T-helper 17 cell (primary cell): ENCODE results near the gene C3AR1. TPM values are rescaled to one million over a fixed set of nuclear protein-coding genes. Genes with fewer than 3 reads are reported as not detected.
"Not testable (repeated sequence)": the region's sequence is repeated elsewhere in the genome, so short reads cannot be mapped to it uniquely, and the experiment has no call there.

Experiments used
- ATAC-seq: fragments of 150-1000 bp; cut with Tn5 transposase; 2 replicates; pipeline ENCODE4 v1.10.0; 2021; ENCODE audit warnings: mild to moderate bottlenecking, moderate library complexity
- DNase-seq, 3 donors: peaks; one replicate each; pipeline versions ENCODE4 v3.0.0 to v3.0.0-alpha.2; 2020 to 2021
- H3K9me3 ChIP-seq: one replicate; pipeline ENCODE4 v1.7.0; 2013; ENCODE audit warnings: low read length, mild to moderate bottlenecking; ENCODE audit not compliant: control insufficient read depth, poor library complexity, severe bottlenecking
- H3K27ac Mint-ChIP-seq: one replicate; pipeline ENCODE4 v1.8.0; 2022; ENCODE audit warnings: mild to moderate bottlenecking, moderate library complexity, mixed read lengths
- H3K27me3 Mint-ChIP-seq: one replicate; pipeline ENCODE4 v1.8.0; 2022; ENCODE audit warnings: mixed read lengths
- H3K36me3 Mint-ChIP-seq: one replicate; pipeline ENCODE4 v1.8.0; 2022; ENCODE audit warnings: low read depth, mixed read lengths
- H3K4me1 Mint-ChIP-seq: one replicate; pipeline ENCODE4 v1.8.0; 2022; ENCODE audit warnings: mild to moderate bottlenecking, mixed read lengths
- H3K4me3 Mint-ChIP-seq: one replicate; pipeline ENCODE4 v1.8.0; 2022; ENCODE audit warnings: mild to moderate bottlenecking, moderate library complexity, mixed read lengths
- total RNA-seq, 4 donors: library from RNA in 2 of 4; stranded (reverse) in 2 of 4; gene quantifications; one replicate each; pipeline ENCODE4 v1.2.3 and lab custom pipeline; 2022 to 2026

Gene C3AR1
- total RNA-seq, 2 donors from 2014 or later: 3.1 to 3.9 TPM

GRCh38 chr12:8080120-8080519 lies 14.0 kb upstream of the C3AR1 start:
- peaks cover 40% of the 10 kb centered on the region for H3K4me1 Mint-ChIP-seq

GRCh38 chr12:8078916-8079315 lies 12.8 kb upstream of the C3AR1 start:
- H3K36me3 Mint-ChIP-seq: peaks cover 4% of the 10 kb centered on the region
- H3K27ac Mint-ChIP-seq: peak overlapping the region; percentile 100
- H3K4me3 Mint-ChIP-seq: no peak overlapping the region
- no peaks in the 10 kb centered on the region for H3K9me3 ChIP-seq
- H3K27me3 Mint-ChIP-seq: no peaks in the 10 kb centered on the region
- peaks cover 31% of the 10 kb centered on the region for H3K4me1 Mint-ChIP-seq
- ATAC-seq: no peak
- DNase-seq: no peak

More at GRCh38 chr12:8080120-8080519, 14.0 kb upstream of the C3AR1 start:
- peak overlapping the region; percentile 64 for H3K4me3 Mint-ChIP-seq
- H3K27ac Mint-ChIP-seq: peak overlapping the region; percentile 100
- ATAC-seq: no peak
- no peaks in the 10 kb centered on the region for H3K27me3 Mint-ChIP-seq
- H3K36me3 Mint-ChIP-seq: peaks cover 4% of the 10 kb centered on the region
- no peak for DNase-seq
- H3K9me3 ChIP-seq: no peaks in the 10 kb centered on the region

GRCh38 chr12:8078398-8078797 lies 12.2 kb upstream of the C3AR1 start:
- H3K27me3 Mint-ChIP-seq: no peaks in the 10 kb centered on the region
- peak; percentile 18 for ATAC-seq
- no peaks in the 10 kb centered on the region for H3K9me3 ChIP-seq
- peak overlapping the region; percentile 100 for H3K27ac Mint-ChIP-seq
- peaks cover 4% of the 10 kb centered on the region for H3K36me3 Mint-ChIP-seq
- DNase-seq: peak; percentile 24 to 50 (median 45)
- H3K4me3 Mint-ChIP-seq: no peak overlapping the region
- H3K4me1 Mint-ChIP-seq: peaks cover 29% of the 10 kb centered on the region

GRCh38 chr12:8077207-8077606 lies 11.0 kb upstream of the C3AR1 start:
- H3K9me3 ChIP-seq: no peaks in the 10 kb centered on the region
- H3K27me3 Mint-ChIP-seq: no peaks in the 10 kb centered on the region
- ATAC-seq: no peak
- no peak overlapping the region for H3K27ac Mint-ChIP-seq
- peaks cover 21% of the 10 kb centered on the region for H3K4me1 Mint-ChIP-seq
- H3K4me3 Mint-ChIP-seq: no peak overlapping the region
- H3K36me3 Mint-ChIP-seq: no peaks in the 10 kb centered on the region
- no peak for DNase-seq

- no peaks in the 10 kb centered on the region for H3K9me3 ChIP-seq
- ATAC-seq (no peak), DNase-seq (no peak)
- Mint-ChIP-seq H3K27ac (no peak overlapping the region), H3K36me3 (no peaks in the 10 kb centered on the region), H3K27me3 (no peaks in the 10 kb centered on the region), H3K4me3 (no peak overlapping the region), H3K4me1 (peaks cover 20% of the 10 kb centered on the region)
These were observed 10.2 kb upstream of the C3AR1 start for GRCh38 chr12:8076366-8076765.

- ATAC-seq (no peak), DNase-seq (no peak)
- Mint-ChIP-seq H3K4me1 (peaks cover 17% of the 10 kb centered on the region), H3K36me3 (no peaks in the 10 kb centered on the region), H3K27ac (no peak overlapping the region), H3K27me3 (no peaks in the 10 kb centered on the region), H3K4me3 (no peak overlapping the region)
- no peaks in the 10 kb centered on the region for H3K9me3 ChIP-seq
These were observed 9.8 kb upstream of the C3AR1 start for GRCh38 chr12:8075935-8076334.

GRCh38 chr12:8071820-8072219 lies 5.7 kb upstream of the C3AR1 start:
- Mint-ChIP-seq H3K27ac (peak overlapping the region; percentile 14), H3K4me1 (peaks cover 17% of the 10 kb centered on the region)
- not testable (repeated sequence) for H3K9me3 ChIP-seq, H3K4me3 Mint-ChIP-seq, DNase-seq, ATAC-seq, H3K36me3 Mint-ChIP-seq, H3K27me3 Mint-ChIP-seq

- no peak overlapping the region for H3K4me3 Mint-ChIP-seq
- no peaks in the 10 kb centered on the region for H3K9me3 ChIP-seq
- DNase-seq (no peak), ATAC-seq (no peak)
- H3K36me3 Mint-ChIP-seq: no peaks in the 10 kb centered on the region
- no peaks in the 10 kb centered on the region for H3K27me3 Mint-ChIP-seq
- peak overlapping the region; percentile 90 for H3K27ac Mint-ChIP-seq
- H3K4me1 Mint-ChIP-seq: peaks cover 34% of the 10 kb centered on the region
These were observed 3.4 kb upstream of the C3AR1 start for GRCh38 chr12:8069582-8069981.

GRCh38 chr12:8064131-8064530 lies 2.0 kb downstream of the C3AR1 start:
- peaks cover 33% of the 10 kb centered on the region for H3K4me1 Mint-ChIP-seq
- no peak overlapping the region for H3K4me3 Mint-ChIP-seq
- no peaks in the 10 kb centered on the region for H3K9me3 ChIP-seq
- peaks cover 8% of the 10 kb centered on the region for H3K36me3 Mint-ChIP-seq
- H3K27me3 Mint-ChIP-seq: no peaks in the 10 kb centered on the region
- no peak for DNase-seq
- ATAC-seq: no peak
- H3K27ac Mint-ChIP-seq: peak overlapping the region; percentile 95

- DNase-seq (no peak), ATAC-seq (no peak)
- Mint-ChIP-seq H3K27me3 (no peaks in the 10 kb centered on the region), H3K4me1 (peaks cover 14% of the 10 kb centered on the region), H3K4me3 (no peak overlapping the region), H3K27ac (no peak overlapping the region), H3K36me3 (peaks cover 15% of the 10 kb centered on the region)
- no peaks in the 10 kb centered on the region for H3K9me3 ChIP-seq
These were observed 7.7 kb downstream of the C3AR1 start for GRCh38 chr12:8058506-8058905.

GRCh38 chr12:8057839-8058238 lies 8.3 kb downstream of the C3AR1 start:
- ATAC-seq (peak; percentile 27), DNase-seq (no peak)
- H3K27me3 Mint-ChIP-seq: no peaks in the 10 kb centered on the region
- H3K36me3 Mint-ChIP-seq: peaks cover 15% of the 10 kb centered on the region
- H3K27ac Mint-ChIP-seq: peak overlapping the region; percentile 88
- no peaks in the 10 kb centered on the region for H3K9me3 ChIP-seq
- H3K4me3 Mint-ChIP-seq: no peak overlapping the region
- H3K4me1 Mint-ChIP-seq: peaks cover 10% of the 10 kb centered on the region

- Mint-ChIP-seq H3K27ac (peak overlapping the region; percentile 88), H3K4me3 (no peak overlapping the region), H3K27me3 (no peaks in the 10 kb centered on the region)
These were observed 8.9 kb downstream of the C3AR1 start for GRCh38 chr12:8057306-8057705.

GRCh38 chr12:8054816-8055215 lies 11.3 kb downstream of the C3AR1 start:
- peaks cover 5% of the 10 kb centered on the region for H3K4me1 Mint-ChIP-seq
- peaks cover 13% of the 10 kb centered on the region for H3K36me3 Mint-ChIP-seq
- H3K27ac Mint-ChIP-seq: no peak overlapping the region

More at GRCh38 chr12:8057306-8057705, 8.9 kb downstream of the C3AR1 start:
- no peak for ATAC-seq
- H3K36me3 Mint-ChIP-seq: peaks cover 13% of the 10 kb centered on the region
- H3K4me1 Mint-ChIP-seq: peaks cover 10% of the 10 kb centered on the region
- H3K9me3 ChIP-seq: no peaks in the 10 kb centered on the region
- no peak for DNase-seq

GRCh38 chr12:8052679-8053078 lies 13.5 kb downstream of the C3AR1 start:
- DNase-seq: no peak
- no peak overlapping the region for H3K4me3 Mint-ChIP-seq
- H3K36me3 Mint-ChIP-seq: peaks cover 12% of the 10 kb centered on the region
- H3K4me1 Mint-ChIP-seq: peaks cover 4% of the 10 kb centered on the region
- H3K27ac Mint-ChIP-seq: no peak overlapping the region
- ATAC-seq: no peak
- no peaks in the 10 kb centered on the region for H3K27me3 Mint-ChIP-seq
- no peaks in the 10 kb centered on the region for H3K9me3 ChIP-seq

More at GRCh38 chr12:8054816-8055215, 11.3 kb downstream of the C3AR1 start:
- no peaks in the 10 kb centered on the region for H3K27me3 Mint-ChIP-seq
- H3K4me3 Mint-ChIP-seq: no peak overlapping the region
- ATAC-seq (no peak), DNase-seq (no peak)
- H3K9me3 ChIP-seq: no peaks in the 10 kb centered on the region
